ENCODE measurements around the gene AFF3.

DNA sequence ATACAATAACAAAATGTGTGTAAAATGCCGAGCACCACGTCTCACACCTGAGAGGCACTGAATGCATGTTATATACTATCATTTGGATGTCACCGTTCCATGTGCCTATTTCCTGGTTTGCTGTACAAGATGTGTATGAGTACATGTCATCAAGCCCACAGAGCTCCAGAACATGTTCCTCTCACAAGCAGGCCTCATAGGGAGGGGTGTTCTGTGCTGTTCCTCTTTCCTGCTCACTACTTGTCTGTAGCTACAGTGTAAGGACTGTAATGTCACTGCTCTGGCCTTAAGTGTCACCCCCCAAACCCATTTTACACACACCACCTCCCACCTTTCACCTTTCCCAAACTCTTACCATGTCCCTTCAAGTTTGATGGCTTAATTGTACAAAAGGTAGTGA is 1.8 kb downstream of the AFF3 start:
- TF ChIP-seq CTCF (conservative IDR thresholded peaks at IDR 0.05) (no peak), EZH2 (IDR thresholded peaks at IDR 0.05; ENCODE audit: low read depth) (no peak)

All from PC-9 (cell line).